Activated T-cell treated with anti-CD3 and anti-CD28 coated beads, Interleukin-2, amount 50 U/mL, for 48 hours (primary cell): ENCODE results near the gene ZNF544.

Experiments used
- DNase-seq, 2 experiments: peaks; one replicate each; pipeline ENCODE4 v3.0.0-alpha.2; 2020

Gene ZNF544

DNA sequence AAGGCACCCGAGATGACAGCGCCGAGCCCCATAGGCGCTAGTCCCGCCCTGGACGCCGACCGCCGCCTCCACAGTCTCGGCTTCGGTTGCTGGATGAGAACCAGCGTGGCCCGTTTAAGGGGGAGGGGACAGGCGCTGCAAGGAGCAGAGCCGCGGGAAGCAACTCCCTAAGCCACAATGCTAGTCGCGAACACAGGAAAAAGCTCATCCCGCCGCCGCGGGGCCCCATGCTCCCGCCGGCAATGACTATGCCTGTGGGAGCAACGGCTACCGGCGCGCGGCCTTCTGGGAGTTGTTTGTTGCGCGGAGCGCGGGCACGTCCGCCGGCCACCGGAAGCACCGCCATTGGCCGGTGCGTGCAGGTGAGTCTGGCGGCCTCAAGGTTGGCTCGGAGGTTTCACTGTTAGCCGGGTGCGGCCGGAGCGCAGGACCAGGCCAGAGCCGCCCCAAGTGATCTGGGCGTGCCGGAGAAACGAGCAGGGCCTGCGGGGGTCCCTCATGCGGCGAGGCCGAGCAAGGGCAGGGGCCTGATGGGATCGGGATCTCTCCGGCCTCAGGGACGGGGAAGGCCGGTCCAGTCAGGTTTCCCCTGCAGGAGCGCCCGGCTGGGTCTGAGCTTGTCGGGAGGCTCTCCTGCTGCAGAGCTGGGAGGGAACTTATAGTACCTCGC is at the start of gene ZNF544:
Gene ZNF544, plus strand, starts transcription at position 330 of the 670 bp plus-strand sequence. CDS start 15,110 bp downstream, outside the sequence.
- DNase-seq, result peak; percentile 82 to 84

GRCh38 chr19:58181902-58182576 is 46.7 kb upstream of the ZNF544 start:
- DNase-seq, result peak; percentile 73 to 74

GRCh38 chr19:58182577-58182988 is 46.1 kb upstream of the ZNF544 start:
- no peak for DNase-seq

- peak; percentile 94 to 95 for DNase-seq
Measured at GRCh38 chr19:58182989-58183816, 45.5 kb upstream of the ZNF544 start, which contains the start of gene ZNF274. TSS of gene ZNF274 (plus strand) at chr19:58183061. CDS start at chr19:58183966, 905 bp downstream.

DNA sequence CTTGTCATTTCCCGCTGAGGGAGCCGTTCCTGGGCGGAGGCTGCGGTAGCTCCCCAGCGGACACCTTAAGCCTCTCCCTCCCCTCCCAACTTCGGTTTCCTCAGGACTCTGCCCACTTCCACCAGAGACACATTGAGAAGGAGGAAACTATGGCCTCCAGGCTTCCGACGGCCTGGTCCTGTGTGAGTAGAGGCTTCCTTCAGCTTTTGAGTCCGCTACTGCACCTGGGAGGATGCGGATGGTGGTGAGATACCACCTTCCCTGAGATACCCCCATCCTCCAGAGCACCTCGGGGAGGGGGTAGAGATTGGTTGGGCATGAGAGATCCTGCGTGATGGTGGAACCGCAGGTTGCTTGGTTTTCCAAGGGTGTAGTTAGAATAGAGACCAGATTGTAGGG is 44.9 kb upstream of the ZNF544 start:
- DNase-seq, result no peak

- no peak for DNase-seq
Measured at GRCh38 chr19:58196901-58197616, 31.7 kb upstream of the ZNF544 start.

DNA sequence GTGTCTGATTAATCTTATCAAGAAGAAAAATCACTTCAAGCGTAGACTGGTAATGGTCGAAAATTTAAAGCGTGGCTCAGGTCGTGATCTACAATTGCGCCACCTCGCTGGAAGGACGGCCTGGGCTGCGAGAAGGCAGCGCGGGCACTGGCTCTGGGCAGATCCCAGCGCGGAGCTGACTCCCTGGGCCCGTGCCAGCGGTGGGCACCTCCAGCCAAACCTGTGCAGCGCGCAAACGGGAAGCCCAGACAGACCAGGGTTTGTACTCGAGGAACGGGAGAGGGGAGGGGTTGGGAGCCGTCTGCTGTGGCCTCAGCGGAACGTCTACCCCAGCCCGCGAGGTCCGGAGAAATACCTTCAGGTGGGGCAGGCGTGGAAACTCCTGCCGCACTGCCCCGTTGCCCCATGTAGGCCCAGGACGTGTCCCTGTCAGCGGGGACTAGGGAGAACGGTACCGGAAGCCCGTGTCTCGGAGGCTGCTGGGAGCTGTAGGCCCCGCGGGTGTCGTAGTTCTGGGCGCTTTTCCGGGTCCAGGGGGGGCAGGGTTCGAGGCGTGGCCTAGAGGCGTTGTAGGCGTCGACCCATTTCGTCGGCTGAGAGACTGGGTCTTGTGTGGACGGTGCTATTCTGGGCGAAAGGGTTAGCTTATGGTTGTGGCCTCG is 24.8 kb upstream of the ZNF544 start:
- no peak for DNase-seq

GRCh38 chr19:58204566-58204965 is 24.1 kb upstream of the ZNF544 start:
- no peak for DNase-seq

- DNase-seq, result no peak
Measured at GRCh38 chr19:58209577-58209976, 19.1 kb upstream of the ZNF544 start.

- DNase-seq, result no peak
Measured at GRCh38 chr19:58212336-58213074, 16.2 kb upstream of the ZNF544 start.

DNA sequence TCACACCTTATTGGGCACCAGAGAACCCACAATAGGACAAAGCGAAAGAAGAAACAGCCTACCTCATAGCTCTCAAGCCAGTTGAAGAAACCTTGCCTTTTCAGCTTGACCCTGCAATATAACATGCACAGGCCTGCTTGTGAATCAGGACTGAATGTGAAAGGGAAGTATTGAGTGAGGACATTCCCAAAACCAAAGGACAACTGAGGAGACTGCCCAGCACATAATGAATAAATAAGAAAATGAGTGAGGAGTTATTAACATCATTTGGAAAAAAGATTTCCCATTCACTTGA is 15.7 kb upstream of the ZNF544 start:
- DNase-seq, result no peak

GRCh38 chr19:58217069-58217481 is 11.6 kb upstream of the ZNF544 start:
- no peak for DNase-seq

- no peak for DNase-seq
Measured at GRCh38 chr19:58217607-58218391, 10.9 kb upstream of the ZNF544 start.

DNA sequence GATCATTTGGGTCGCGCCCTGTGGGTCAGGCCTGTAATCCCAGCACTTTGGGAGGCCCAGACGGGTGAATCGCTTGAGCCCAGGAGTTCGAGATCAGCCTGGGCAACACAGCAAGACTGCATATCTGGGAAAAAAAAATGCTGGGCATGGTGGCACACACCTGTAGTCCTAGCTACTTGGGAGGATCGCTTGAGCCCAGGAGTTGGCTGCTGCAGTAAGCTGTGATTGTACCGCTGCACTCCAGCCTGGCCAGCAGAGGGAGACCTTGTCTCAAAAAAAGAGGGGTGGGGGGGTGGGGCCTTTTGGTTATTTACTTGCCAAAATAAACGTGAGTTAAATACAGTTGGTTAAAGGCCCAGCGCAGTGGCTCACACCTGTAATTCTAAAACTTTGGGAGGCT is 9.8 kb upstream of the ZNF544 start:
- DNase-seq, result peak; percentile 47 to 57

GRCh38 chr19:58227964-58228584 is 640 bp upstream of the ZNF544 start:
- DNase-seq, result no peak

GRCh38 chr19:58229255-58229639 is 533 bp downstream of the ZNF544 start:
- DNase-seq, result peak; percentile 51 to 52

DNA sequence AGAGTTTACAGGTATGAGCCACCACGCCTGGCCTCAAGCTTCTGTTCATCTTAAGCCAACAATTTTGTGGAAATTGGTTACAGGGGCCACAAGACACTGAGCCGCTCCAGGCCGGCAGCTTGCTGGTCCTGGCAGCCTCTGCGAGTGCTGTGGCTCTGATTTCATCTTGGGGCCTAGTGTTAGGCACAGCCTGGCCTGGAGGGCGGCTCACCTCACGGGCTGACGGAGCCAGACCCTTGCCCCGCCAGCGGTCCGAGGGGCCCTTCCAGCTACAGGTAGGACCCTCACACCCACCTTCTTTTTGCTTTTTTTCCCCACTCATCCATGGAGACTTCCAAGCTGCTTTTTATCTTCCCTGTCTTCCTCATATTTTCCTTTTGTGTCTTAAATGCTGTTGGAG is 8.6 kb downstream of the ZNF544 start:
- no peak for DNase-seq

DNA sequence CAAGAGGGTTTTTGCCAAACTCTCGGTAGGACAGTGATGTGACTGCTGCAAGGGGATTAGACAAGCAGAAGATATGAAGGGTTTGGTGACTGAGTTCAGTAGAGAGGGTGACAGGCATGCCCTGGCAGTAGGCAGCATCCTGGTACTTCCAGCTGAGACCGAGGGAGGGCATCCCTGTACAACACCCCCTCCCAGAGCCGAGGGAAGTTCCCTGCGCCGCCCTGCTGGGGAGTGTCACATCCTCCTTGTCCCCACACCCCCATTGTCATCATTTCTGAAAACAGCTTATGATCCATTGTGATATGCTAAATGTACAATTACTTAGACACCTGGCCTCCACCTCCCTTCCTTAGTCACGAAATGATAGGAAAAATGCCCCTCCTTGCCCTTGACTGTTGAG is 14.6 kb downstream of the ZNF544 start:
- no peak for DNase-seq

- no peak for DNase-seq
Measured at GRCh38 chr19:58248886-58249285, 20.2 kb downstream of the ZNF544 start.

DNA sequence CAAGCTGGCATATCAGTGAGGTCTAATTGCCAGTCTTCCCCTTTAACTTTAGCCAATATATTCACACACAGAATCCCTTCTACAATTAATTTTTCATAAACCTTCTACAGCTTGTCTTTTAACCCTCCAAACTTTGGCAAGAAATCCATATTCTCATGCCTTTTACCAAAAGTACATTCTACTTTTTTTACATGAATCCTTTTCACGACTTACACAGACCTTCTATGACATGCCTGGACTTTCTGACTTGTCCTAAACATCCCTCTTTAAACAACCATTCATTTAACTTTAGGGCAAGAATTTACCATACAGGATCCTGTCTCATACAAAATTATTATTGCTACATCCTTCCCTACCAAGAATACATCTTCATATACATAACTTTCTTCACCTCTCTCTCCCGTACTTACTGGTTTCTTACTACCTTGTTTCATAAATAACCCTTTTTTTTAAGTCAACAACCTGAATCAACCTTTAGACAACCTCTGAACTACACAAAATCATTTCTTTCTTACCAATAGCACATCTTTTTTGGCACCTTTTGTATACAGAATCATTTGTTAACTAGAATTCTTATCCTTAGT is 23.5 kb downstream of the ZNF544 start:
- DNase-seq, result no peak
